Liver (tissue), 3 donors: ENCODE data around the gene ZCCHC8.

Experiments
- CTCF ChIP-seq: fragments of 150-350 bp; IDR thresholded peaks from 2 replicates; pipeline ENCODE4 v1.5.1; 2017; ENCODE audit warnings: improper control_type of control experiment, low read depth, low read length; ENCODE audit not compliant: missing input control
- EGR1 ChIP-seq, 2 donors: IDR thresholded peaks; 2 replicates each; pipeline ENCODE4 v1.6.1; 2016 to 2018; ENCODE audit warnings: antibody characterized with exemption in 2 of 2, low read depth in 2 of 2
- FOXA1 ChIP-seq: IDR thresholded peaks from 2 replicates; pipeline ENCODE4 v1.6.1; 2016; ENCODE audit warnings: antibody characterized with exemption
- MAX ChIP-seq: IDR thresholded peaks from 2 replicates; pipeline ENCODE4 v1.6.1; 2016; ENCODE audit warnings: antibody characterized with exemption
- RAD21 ChIP-seq, 2 donors: IDR thresholded peaks; 2 replicates each; pipeline ENCODE4 v1.6.1; 2016; ENCODE audit warnings: antibody characterized with exemption in 2 of 2, mild to moderate bottlenecking in 2 of 2
- YY1 ChIP-seq: IDR thresholded peaks from 2 replicates; pipeline ENCODE4 v1.6.1; 2016; ENCODE audit warnings: antibody characterized with exemption, mild to moderate bottlenecking
- TF ChIP-seq, protein P1 (sequence below): IDR thresholded peaks from 2 replicates; pipeline ENCODE4 v1.6.1; 2016; ENCODE audit warnings: antibody characterized with exemption
- TF ChIP-seq, protein P2 (sequence below): IDR thresholded peaks from 2 replicates; pipeline ENCODE4 v1.6.1; 2016; ENCODE audit warnings: antibody characterized with exemption, mild to moderate bottlenecking
- donor health status: healthy.
- donor health status: healthy.

DNA sequence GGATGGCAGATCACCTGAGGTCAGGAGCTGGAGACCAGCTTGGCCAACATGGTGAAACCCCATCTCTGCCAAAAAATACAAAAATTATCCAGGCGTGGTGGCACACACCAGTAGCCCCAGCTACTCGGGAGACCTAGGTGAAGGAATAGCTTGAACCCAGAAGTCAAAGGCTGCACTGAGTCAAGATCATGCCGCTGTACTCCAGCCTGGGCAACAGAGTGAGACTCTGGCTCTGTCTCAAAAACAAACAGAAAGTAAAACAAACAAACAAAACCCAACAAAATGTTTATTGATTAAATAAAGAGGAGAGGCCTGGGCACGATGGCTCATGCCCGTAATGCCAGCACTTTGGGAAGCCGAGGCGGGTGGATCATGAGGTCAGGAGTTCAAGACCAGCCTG is 5.5 kb downstream of the ZCCHC8 start:
- TF ChIP-seq CTCF (no peak), YY1 (no peak), FOXA1 (no peak), EGR1 (IDR thresholded peaks at IDR 0.05; ENCODE audit: low read depth in 2 of 2) (no peak), RAD21 (IDR thresholded peaks at IDR 0.05) (no peak), MAX (no peak)
- TF ChIP-seq, protein P1, sequence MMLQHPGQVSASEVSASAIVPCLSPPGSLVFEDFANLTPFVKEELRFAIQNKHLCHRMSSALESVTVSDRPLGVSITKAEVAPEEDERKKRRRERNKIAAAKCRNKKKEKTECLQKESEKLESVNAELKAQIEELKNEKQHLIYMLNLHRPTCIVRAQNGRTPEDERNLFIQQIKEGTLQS: no peak
- TF ChIP-seq, protein P2, sequence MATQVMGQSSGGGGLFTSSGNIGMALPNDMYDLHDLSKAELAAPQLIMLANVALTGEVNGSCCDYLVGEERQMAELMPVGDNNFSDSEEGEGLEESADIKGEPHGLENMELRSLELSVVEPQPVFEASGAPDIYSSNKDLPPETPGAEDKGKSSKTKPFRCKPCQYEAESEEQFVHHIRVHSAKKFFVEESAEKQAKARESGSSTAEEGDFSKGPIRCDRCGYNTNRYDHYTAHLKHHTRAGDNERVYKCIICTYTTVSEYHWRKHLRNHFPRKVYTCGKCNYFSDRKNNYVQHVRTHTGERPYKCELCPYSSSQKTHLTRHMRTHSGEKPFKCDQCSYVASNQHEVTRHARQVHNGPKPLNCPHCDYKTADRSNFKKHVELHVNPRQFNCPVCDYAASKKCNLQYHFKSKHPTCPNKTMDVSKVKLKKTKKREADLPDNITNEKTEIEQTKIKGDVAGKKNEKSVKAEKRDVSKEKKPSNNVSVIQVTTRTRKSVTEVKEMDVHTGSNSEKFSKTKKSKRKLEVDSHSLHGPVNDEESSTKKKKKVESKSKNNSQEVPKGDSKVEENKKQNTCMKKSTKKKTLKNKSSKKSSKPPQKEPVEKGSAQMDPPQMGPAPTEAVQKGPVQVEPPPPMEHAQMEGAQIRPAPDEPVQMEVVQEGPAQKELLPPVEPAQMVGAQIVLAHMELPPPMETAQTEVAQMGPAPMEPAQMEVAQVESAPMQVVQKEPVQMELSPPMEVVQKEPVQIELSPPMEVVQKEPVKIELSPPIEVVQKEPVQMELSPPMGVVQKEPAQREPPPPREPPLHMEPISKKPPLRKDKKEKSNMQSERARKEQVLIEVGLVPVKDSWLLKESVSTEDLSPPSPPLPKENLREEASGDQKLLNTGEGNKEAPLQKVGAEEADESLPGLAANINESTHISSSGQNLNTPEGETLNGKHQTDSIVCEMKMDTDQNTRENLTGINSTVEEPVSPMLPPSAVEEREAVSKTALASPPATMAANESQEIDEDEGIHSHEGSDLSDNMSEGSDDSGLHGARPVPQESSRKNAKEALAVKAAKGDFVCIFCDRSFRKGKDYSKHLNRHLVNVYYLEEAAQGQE: no peak
